ENCODE results near the gene DLGAP4. TPM values are rescaled to one million over a fixed set of nuclear protein-coding genes. Genes with fewer than 3 reads are reported as not detected.

DLGAP4 gene
- total RNA-seq, 1 donor from 2014 or later, result 61.2 TPM

DNA sequence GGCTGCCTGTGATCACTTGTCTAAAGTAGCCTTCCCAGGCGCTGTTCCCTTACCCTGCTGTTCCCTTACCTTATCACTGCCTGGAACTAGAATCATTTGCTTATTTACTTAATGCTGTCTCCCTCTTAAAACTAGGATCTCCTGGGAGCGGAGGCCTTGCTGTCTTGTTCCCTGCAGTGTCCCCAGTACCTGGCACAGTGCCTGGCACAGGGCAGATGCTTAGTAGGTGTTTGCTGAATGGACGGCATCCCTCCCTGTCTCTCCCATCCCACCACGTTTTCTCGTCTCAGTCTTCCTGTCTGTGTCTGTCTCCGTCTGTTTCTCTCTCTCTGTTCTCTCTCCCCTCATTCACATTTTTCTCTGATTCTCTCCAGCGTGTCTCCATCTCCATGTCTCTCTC is 135.3 kb downstream of the DLGAP4 start:
- intact Hi-C loops (cut with DNase I), result loop anchor here (10.0 kb wide), 1 partner anchor 237 kb away; no protein-coding TSS in a partner anchor
- DNase-seq, result no peak

DNA sequence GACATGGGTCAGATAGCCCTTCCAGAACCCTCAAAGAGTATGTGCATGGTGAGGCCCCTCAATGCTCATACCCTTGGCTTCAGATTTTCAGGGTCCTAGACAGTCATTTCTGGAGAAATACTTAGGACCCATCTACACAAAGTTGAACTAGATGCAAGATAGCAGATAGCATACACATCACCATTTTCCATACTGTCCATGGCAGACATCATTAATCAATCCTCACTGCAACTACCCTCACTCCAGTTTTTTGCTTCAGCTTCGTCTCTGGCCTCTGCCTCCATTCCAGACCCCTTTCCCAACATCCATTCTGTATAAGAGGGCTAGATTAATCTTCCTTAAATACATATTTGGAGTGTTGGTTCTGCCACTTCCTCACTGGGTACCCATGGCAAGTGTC is 139.7 kb downstream of the DLGAP4 start:
- H3K4me3 ChIP-seq, result no peak overlapping the region
- DNase-seq (no peak), ATAC-seq (no peak)
- no peaks in the 10 kb centered on the region for H3K27me3 ChIP-seq
- H3K4me1 ChIP-seq, result no peaks in the 10 kb centered on the region
- H3K9me3 ChIP-seq, result no peaks in the 10 kb centered on the region
- H3K27ac ChIP-seq, result no peak overlapping the region
- intact Hi-C loops (cut with DNase I), result loop anchor here (10.0 kb wide), 1 partner anchor 241 kb away; no protein-coding TSS in a partner anchor
- TF ChIP-seq, protein P1, sequence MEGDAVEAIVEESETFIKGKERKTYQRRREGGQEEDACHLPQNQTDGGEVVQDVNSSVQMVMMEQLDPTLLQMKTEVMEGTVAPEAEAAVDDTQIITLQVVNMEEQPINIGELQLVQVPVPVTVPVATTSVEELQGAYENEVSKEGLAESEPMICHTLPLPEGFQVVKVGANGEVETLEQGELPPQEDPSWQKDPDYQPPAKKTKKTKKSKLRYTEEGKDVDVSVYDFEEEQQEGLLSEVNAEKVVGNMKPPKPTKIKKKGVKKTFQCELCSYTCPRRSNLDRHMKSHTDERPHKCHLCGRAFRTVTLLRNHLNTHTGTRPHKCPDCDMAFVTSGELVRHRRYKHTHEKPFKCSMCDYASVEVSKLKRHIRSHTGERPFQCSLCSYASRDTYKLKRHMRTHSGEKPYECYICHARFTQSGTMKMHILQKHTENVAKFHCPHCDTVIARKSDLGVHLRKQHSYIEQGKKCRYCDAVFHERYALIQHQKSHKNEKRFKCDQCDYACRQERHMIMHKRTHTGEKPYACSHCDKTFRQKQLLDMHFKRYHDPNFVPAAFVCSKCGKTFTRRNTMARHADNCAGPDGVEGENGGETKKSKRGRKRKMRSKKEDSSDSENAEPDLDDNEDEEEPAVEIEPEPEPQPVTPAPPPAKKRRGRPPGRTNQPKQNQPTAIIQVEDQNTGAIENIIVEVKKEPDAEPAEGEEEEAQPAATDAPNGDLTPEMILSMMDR (IDR thresholded peaks at IDR 0.05), result no peak
- H3K36me3 ChIP-seq, result no peaks in the 10 kb centered on the region

More for the DNA sequence above, 135.3 kb downstream of the DLGAP4 start:
- TF ChIP-seq, protein P1 (IDR thresholded peaks at IDR 0.05), result no peak
- Histone ChIP-seq H3K27ac (no peak overlapping the region), H3K4me3 (no peak overlapping the region), H3K9me3 (no peaks in the 10 kb centered on the region), H3K4me1 (no peaks in the 10 kb centered on the region), H3K36me3 (no peaks in the 10 kb centered on the region), H3K27me3 (no peaks in the 10 kb centered on the region)
- ATAC-seq, result no peak

DNA sequence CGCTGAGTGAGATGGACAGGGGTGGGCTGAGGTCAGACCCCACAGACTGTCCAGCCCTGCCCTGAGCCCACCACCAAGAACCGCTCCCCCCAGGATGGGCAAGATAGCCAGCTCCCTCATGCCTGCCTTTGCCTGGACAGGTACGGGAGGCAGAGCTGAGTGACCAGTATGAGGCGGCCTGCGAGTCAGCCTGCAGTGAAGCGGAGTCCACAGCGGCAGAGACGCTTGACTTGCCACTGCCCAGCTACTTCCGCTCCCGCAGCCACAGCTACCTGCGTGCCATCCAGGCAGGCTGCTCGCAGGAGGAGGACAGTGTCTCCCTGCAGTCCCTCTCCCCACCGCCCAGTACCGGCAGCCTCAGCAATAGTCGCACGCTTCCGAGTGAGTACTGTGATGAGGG is 140.4 kb downstream of the DLGAP4 start:
- no peak for ATAC-seq

DNA sequence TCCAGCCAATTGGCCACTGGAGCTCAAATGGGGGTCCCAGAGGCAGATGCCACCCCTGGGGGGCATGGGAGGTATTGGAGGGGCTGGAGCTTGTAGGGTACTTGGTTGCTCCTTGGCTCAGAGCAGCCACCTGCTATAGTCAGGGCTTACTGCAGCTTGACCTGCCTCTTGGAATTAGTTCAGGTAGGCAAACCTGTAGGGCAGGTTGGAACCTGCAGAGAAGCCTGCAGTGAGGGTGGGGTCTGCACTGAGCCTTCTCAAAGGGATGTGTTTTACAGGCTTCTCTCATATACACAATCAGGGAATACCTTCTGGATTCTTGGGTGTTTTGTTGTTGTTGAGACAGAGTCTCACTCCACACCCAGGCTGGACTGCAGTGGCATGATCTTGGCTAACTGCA is 141.0 kb downstream of the DLGAP4 start:
- ATAC-seq, result peak; percentile 55

More for the DNA sequence above, 140.4 kb downstream of the DLGAP4 start:
- no peaks in the 10 kb centered on the region for H3K36me3 ChIP-seq
- no peaks in the 10 kb centered on the region for H3K27me3 ChIP-seq
- H3K4me3 ChIP-seq, result no peak overlapping the region
- no peaks in the 10 kb centered on the region for H3K9me3 ChIP-seq
- DNase-seq, result no peak
- H3K4me1 ChIP-seq, result no peaks in the 10 kb centered on the region
- intact Hi-C loops (cut with DNase I), result loop anchor here (10.0 kb wide), 1 partner anchor 242 kb away; no protein-coding TSS in a partner anchor
- TF ChIP-seq, protein P1 (IDR thresholded peaks at IDR 0.05), result no peak
- H3K27ac ChIP-seq, result no peak overlapping the region

DNA sequence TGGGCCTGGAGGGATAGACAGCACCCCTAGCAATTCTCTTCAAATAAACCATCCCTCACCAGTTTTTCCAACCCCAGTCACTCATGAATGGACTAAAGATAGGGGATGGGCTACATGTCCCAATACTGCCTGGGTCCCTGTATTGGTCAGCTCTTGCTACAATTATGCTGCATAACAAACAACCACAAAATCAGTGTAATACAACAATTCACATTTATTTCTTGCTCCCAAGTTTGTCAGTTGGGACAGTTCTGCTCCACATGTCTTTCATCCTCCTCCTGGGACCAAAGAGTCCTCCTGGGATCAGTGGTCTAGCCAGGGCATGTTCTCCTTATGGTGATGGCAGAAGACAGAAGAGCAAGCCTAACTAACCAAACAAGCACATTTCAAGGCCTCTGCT is 143.5 kb downstream of the DLGAP4 start:
- Histone ChIP-seq H3K27me3 (no peaks in the 10 kb centered on the region), H3K27ac (no peak overlapping the region), H3K4me3 (no peak overlapping the region), H3K9me3 (no peaks in the 10 kb centered on the region), H3K36me3 (no peaks in the 10 kb centered on the region), H3K4me1 (no peaks in the 10 kb centered on the region)
- intact Hi-C loops (cut with DNase I), result loop anchor here (10.0 kb wide), 1 partner anchor 245 kb away; no protein-coding TSS in a partner anchor
- ATAC-seq (no peak), DNase-seq (no peak)
- TF ChIP-seq, protein P1 (IDR thresholded peaks at IDR 0.05), result no peak

More for the DNA sequence above, 141.0 kb downstream of the DLGAP4 start:
- Histone ChIP-seq H3K36me3 (no peaks in the 10 kb centered on the region), H3K27ac (no peak overlapping the region), H3K4me1 (no peaks in the 10 kb centered on the region), H3K4me3 (no peak overlapping the region), H3K9me3 (no peaks in the 10 kb centered on the region), H3K27me3 (no peaks in the 10 kb centered on the region)
- DNase-seq, result no peak
- TF ChIP-seq, protein P1 (IDR thresholded peaks at IDR 0.05), result no peak
- intact Hi-C loops (cut with DNase I), result loop anchor here (10.0 kb wide), 1 partner anchor 242 kb away; no protein-coding TSS in a partner anchor

DNA sequence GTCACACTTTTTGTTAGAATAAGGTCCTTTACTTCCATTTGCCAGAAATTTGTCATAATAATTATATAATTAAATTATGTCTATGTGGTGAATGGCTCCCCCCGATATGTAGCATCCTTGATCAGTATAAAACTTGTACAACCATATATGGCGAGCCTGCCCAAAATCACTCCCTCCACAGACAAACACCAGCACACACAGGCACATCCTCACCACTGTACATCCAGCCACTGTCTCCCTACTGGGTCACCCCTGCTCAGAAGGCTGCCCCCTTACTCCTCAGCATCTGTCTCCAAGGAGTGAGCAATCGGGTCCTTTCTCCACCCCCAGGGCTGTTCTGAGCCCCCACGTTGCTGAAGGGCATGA is 148.2 kb downstream of the DLGAP4 start:
- intact Hi-C loops (cut with DNase I), result no loop called here
- TF ChIP-seq, protein P1 (IDR thresholded peaks at IDR 0.05), result no peak
- ATAC-seq, result no peak

More for the DNA sequence above, 148.2 kb downstream of the DLGAP4 start:
- no peak overlapping the region for H3K4me3 ChIP-seq
- no peaks in the 10 kb centered on the region for H3K27me3 ChIP-seq
- H3K4me1 ChIP-seq, result no peaks in the 10 kb centered on the region
- no peak for DNase-seq
- H3K27ac ChIP-seq, result no peak overlapping the region
- no peaks in the 10 kb centered on the region for H3K36me3 ChIP-seq
- H3K9me3 ChIP-seq, result no peaks in the 10 kb centered on the region

Data from upper lobe of right lung (tissue), 1 donor.